Measurements from ENCODE around the gene CDC42BPB.

GRCh38 chr14:102927878-102928411 lies 129.4 kb downstream of the CDC42BPB start:
- TF ChIP-seq, protein P1, sequence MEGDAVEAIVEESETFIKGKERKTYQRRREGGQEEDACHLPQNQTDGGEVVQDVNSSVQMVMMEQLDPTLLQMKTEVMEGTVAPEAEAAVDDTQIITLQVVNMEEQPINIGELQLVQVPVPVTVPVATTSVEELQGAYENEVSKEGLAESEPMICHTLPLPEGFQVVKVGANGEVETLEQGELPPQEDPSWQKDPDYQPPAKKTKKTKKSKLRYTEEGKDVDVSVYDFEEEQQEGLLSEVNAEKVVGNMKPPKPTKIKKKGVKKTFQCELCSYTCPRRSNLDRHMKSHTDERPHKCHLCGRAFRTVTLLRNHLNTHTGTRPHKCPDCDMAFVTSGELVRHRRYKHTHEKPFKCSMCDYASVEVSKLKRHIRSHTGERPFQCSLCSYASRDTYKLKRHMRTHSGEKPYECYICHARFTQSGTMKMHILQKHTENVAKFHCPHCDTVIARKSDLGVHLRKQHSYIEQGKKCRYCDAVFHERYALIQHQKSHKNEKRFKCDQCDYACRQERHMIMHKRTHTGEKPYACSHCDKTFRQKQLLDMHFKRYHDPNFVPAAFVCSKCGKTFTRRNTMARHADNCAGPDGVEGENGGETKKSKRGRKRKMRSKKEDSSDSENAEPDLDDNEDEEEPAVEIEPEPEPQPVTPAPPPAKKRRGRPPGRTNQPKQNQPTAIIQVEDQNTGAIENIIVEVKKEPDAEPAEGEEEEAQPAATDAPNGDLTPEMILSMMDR (IDR thresholded peaks at IDR 0.05), result no peak
- no peak for TF ChIP-seq POLR2A (IDR thresholded peaks at IDR 0.05)
